ENCODE data around the gene SAMD15.

DNA sequence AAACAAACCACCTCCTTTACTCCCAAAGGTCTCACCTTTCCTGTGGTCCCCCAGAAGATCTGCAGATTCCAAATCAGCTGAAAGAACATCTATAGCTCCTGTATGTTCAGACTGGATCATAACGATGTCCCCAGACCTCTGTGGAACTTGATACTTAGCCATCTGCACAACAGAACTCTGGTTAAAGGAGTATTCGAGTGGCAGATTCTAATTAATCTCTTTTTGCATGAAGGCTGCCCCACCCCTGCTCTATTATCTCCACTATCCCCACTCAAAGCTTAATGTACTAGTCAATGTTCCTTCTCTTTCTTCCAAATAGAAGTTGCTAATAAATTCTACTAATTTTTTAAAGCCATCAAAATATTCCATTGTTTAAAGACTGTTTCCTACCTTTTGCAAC lies 33.5 kb upstream of the SAMD15 start:
- no peak for TF ChIP-seq CTBP1 (IDR thresholded peaks at IDR 0.05; ENCODE audit: borderline replicate concordance)
- no peak for TF ChIP-seq SUZ12 (IDR thresholded peaks at IDR 0.05)
- TF ChIP-seq BHLHE40 (IDR thresholded peaks at IDR 0.05; ENCODE audit: borderline replicate concordance), result no peak
- TF ChIP-seq ELF4 (IDR thresholded peaks at IDR 0.05), result no peak
- no peak for TF ChIP-seq FOXA1 (IDR thresholded peaks at IDR 0.05)

Data from HEK293T (cell line).